ENCODE results near the gene MORN1. TPM values are rescaled to one million over a fixed set of nuclear protein-coding genes. Genes with fewer than 3 reads are reported as not detected.
A peak's percentile ranks its signal among the peaks of the same experiment; 100 is the strongest.

MORN1 gene
- total and polyA plus RNA-seq, 8 donors, result 2.6 to 18.1 (median 5.7) TPM

DNA sequence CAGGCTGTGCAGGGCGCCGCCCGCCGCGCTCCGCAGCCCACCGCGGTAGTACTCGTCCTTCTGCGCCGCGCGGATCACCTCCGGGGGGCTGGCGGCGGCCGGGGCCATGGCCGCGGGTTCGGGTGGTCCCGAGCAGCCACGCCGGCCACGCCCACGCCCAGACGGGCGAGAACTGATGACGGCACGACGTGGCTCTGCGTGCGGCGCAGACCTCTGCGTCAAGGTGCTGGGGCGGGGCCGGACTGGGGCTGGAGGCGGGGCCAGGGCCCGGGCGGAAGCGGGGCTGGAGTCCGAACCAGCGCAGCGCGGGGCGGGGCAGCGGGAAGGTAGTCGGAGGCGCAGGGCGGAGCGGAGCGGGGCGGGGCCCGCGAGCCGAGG is 21.0 kb upstream of the MORN1 start, which contains the start of gene PEX10:
PEX10 (minus strand) TSS at position 170 of the 378 bp plus-strand sequence; CDS start at position 108, 62 bp downstream.
- Histone ChIP-seq H3K4me3 (peak within 1 kb of the TSS; percentile 80 to 100 (median 94)), H3K9me3 (no peaks in the 10 kb centered on the region), H3K4me1 (peaks cover 30 to 58% (median 50%) of the 10 kb centered on the region in 4 donors), H3K36me3 (peaks cover 5 to 30% (median 28%) of the 10 kb centered on the region in 4 donors), H3K27ac (peak within 1 kb of the TSS; percentile 81 to 95 (median 91)), H3K27me3 (peaks cover 0 to 27% (median 16%) of the 10 kb centered on the region in 3 donors)
- peak; percentile 99 for DNase-seq
- 1% methylated on average over 25 to 55 of the region's 55 CpGs; no CpG with 5 or more reads in 1 of the 5 donors for WGBS, 5 donors
- intact Hi-C loops (cut with DNase I; ENCODE audit: low total_unique reads), result loop anchor here (5.0 to 10.0 kb wide), 2 partner anchors 130 to 232 kb away; no protein-coding TSS in a partner anchor
- TF ChIP-seq, protein P1, sequence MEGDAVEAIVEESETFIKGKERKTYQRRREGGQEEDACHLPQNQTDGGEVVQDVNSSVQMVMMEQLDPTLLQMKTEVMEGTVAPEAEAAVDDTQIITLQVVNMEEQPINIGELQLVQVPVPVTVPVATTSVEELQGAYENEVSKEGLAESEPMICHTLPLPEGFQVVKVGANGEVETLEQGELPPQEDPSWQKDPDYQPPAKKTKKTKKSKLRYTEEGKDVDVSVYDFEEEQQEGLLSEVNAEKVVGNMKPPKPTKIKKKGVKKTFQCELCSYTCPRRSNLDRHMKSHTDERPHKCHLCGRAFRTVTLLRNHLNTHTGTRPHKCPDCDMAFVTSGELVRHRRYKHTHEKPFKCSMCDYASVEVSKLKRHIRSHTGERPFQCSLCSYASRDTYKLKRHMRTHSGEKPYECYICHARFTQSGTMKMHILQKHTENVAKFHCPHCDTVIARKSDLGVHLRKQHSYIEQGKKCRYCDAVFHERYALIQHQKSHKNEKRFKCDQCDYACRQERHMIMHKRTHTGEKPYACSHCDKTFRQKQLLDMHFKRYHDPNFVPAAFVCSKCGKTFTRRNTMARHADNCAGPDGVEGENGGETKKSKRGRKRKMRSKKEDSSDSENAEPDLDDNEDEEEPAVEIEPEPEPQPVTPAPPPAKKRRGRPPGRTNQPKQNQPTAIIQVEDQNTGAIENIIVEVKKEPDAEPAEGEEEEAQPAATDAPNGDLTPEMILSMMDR (IDR thresholded peaks at IDR 0.05), result no peak
- TF ChIP-seq POLR2AphosphoS5 (IDR thresholded peaks at IDR 0.05), result peak in 2 of 3 donors; percentile 92 to 95

DNA sequence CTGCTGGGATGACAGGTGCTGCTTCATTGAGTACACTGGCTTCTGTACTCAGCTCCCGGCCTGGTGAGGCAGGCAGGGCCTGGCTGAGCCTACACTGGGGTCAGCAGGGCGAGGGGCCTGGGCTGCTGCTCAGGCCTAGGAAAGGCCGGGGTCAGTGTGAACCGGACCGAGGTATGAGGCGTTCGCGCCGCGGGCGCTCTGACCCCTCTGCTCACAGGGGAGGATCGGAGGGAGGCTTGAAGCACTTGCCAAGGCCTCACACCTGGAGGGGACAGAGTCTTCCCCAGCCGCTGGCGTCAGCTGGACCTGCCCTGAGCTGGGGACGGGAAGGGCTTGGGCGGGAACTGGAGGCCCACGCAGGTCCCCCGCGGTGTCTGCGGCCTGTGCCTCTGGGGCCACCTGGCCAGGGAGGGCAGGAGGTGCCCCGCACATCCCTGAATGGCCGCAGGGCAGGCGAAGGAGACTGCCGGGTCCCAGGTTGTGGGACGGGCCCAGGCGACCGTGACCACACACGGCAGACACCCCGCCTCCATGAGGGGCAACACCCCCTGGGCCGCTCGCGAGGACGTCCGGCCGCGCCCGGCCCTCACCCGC is 20.5 kb upstream of the MORN1 start:
- Histone ChIP-seq H3K4me1 (peaks cover 30 to 55% (median 50%) of the 10 kb centered on the region in 4 donors), H3K4me3 (peak overlapping the region; percentile 80 to 100 (median 94)), H3K36me3 (peaks cover 5 to 35% (median 33%) of the 10 kb centered on the region in 4 donors), H3K9me3 (no peaks in the 10 kb centered on the region), H3K27ac (peak overlapping the region; percentile 81 to 92 (median 90)), H3K27me3 (peaks cover 0 to 22% (median 11%) of the 10 kb centered on the region in 3 donors)
- intact Hi-C loops (cut with DNase I; ENCODE audit: low total_unique reads), result loop anchor here (5.0 to 10.0 kb wide), 2 partner anchors 130 to 233 kb away; no protein-coding TSS in a partner anchor
- no peak for DNase-seq
- WGBS, 5 donors, result 0 to 12% (median 3%) methylated on average over 7 to 38 of the region's 38 CpGs
- TF ChIP-seq EP300 (IDR thresholded peaks at IDR 0.05), result no peak
- TF ChIP-seq, protein P1 (IDR thresholded peaks at IDR 0.05), result no peak
- no peak for TF ChIP-seq POLR2A (IDR thresholded peaks at IDR 0.05)
- no peak for TF ChIP-seq POLR2AphosphoS5 (IDR thresholded peaks at IDR 0.05)

GRCh38 chr1:2409745-2410144 is 18.4 kb upstream of the MORN1 start:
- intact Hi-C loops (cut with DNase I; ENCODE audit: low total_unique reads), result loop anchor here (5.0 to 10.0 kb wide), 2 partner anchors 133 to 235 kb away; no protein-coding TSS in a partner anchor
- Histone ChIP-seq H3K4me3 (no peak overlapping the region), H3K36me3 (peaks cover 13 to 56% (median 54%) of the 10 kb centered on the region in 4 donors), H3K27ac (no peak overlapping the region), H3K27me3 (peaks cover 0 to 2% (median 0%) of the 10 kb centered on the region in 3 donors), H3K9me3 (no peaks in the 10 kb centered on the region), H3K4me1 (peaks cover 26 to 42% (median 33%) of the 10 kb centered on the region in 4 donors)
- DNase-seq, result no peak
- 70 to 95% (median 93%) methylated on average over 4 to 12 of the region's 12 CpGs for WGBS, 5 donors
- TF ChIP-seq POLR2A (IDR thresholded peaks at IDR 0.05) (no peak), POLR2AphosphoS5 (IDR thresholded peaks at IDR 0.05) (no peak)

- WGBS, 5 donors, result 77 to 87% (median 85%) methylated on average over 7 to 13 of the region's 13 CpGs
- TF ChIP-seq POLR2AphosphoS5 (IDR thresholded peaks at IDR 0.05) (no peak), EP300 (IDR thresholded peaks at IDR 0.05) (no peak), POLR2A (IDR thresholded peaks at IDR 0.05) (no peak)
- TF ChIP-seq, protein P1 (IDR thresholded peaks at IDR 0.05), result no peak
- Histone ChIP-seq H3K9me3 (no peaks in the 10 kb centered on the region), H3K36me3 (peaks cover 20 to 65% (median 63%) of the 10 kb centered on the region in 4 donors), H3K4me1 (peaks cover 17 to 38% (median 25%) of the 10 kb centered on the region in 4 donors), H3K27me3 (no peaks in the 10 kb centered on the region), H3K4me3 (no peak overlapping the region), H3K27ac (no peak overlapping the region)
- intact Hi-C loops (cut with DNase I; ENCODE audit: low total_unique reads), result no loop called here
- no peak for DNase-seq
Measured at GRCh38 chr1:2408859-2409276, 17.5 kb upstream of the MORN1 start.
